Stimulated activated CD8-positive, alpha-beta memory T cell treated with anti-CD3 and anti-CD28 coated beads, Interleukin-2, amount 100 ng/mL, for 48 hours (primary cell): ENCODE results near the gene MUC2.

Source experiments
- DNase-seq, 2 donors: peaks; one replicate each; pipeline ENCODE4 v3.0.0-alpha.2; 2020; ENCODE audit warnings: low read depth in 2 of 2

MUC2 gene

GRCh38 chr11:1074244-1075221 is at the start of gene MUC2:
MUC2 (plus strand) TSS chr11:1074874.
- DNase-seq: no peak

- no peak for DNase-seq
These were observed 49.1 kb upstream of the MUC2 start for GRCh38 chr11:1025410-1026162.

GRCh38 chr11:1026163-1026450 is 48.6 kb upstream of the MUC2 start:
- DNase-seq: no peak

GRCh38 chr11:1026641-1027482 is 47.8 kb upstream of the MUC2 start:
- DNase-seq: no peak

- DNase-seq: no peak
These were observed 47.0 kb upstream of the MUC2 start for GRCh38 chr11:1027483-1028290.

GRCh38 chr11:1028291-1028540 is 46.5 kb upstream of the MUC2 start:
- DNase-seq: no peak

- no peak for DNase-seq
These were observed 46.1 kb upstream of the MUC2 start for GRCh38 chr11:1028616-1029015.

- DNase-seq: no peak
These were observed 45.6 kb upstream of the MUC2 start for GRCh38 chr11:1029051-1029450.

- no peak for DNase-seq
These were observed 45.0 kb upstream of the MUC2 start for GRCh38 chr11:1029654-1030053.

GRCh38 chr11:1030086-1030485 is 44.6 kb upstream of the MUC2 start:
- no peak for DNase-seq

- DNase-seq: no peak
These were observed 44.1 kb upstream of the MUC2 start for GRCh38 chr11:1030556-1030955.

- no peak for DNase-seq
These were observed 43.4 kb upstream of the MUC2 start for GRCh38 chr11:1031121-1031899.

- DNase-seq: no peak
These were observed 42.3 kb upstream of the MUC2 start for GRCh38 chr11:1032310-1032891.

GRCh38 chr11:1033016-1033798 is 41.5 kb upstream of the MUC2 start:
- DNase-seq: no peak

- DNase-seq: no peak
These were observed 40.7 kb upstream of the MUC2 start for GRCh38 chr11:1034001-1034400.

GRCh38 chr11:1034456-1035295 is 40.0 kb upstream of the MUC2 start:
- DNase-seq: no peak

- no peak for DNase-seq
These were observed 38.9 kb upstream of the MUC2 start for GRCh38 chr11:1035577-1036283.

GRCh38 chr11:1036303-1036923 is 38.3 kb upstream of the MUC2 start, which contains the start of gene MUC6:
MUC6 (minus strand) TSS chr11:1036718; CDS start chr11:1036655, 63 bp downstream.
- no peak for DNase-seq
